ENCODE results near the gene MAP2. TPM values are rescaled to one million over a fixed set of nuclear protein-coding genes. Genes with fewer than 3 reads are reported as not detected.

The MAP2 gene
- total and polyA plus RNA-seq, 2 of the 8 experiments (the other 6 are each of a cell fraction or from before 2014, with no cell fraction given), result 5.9 to 9.4 TPM

- TF ChIP-seq, protein P1, sequence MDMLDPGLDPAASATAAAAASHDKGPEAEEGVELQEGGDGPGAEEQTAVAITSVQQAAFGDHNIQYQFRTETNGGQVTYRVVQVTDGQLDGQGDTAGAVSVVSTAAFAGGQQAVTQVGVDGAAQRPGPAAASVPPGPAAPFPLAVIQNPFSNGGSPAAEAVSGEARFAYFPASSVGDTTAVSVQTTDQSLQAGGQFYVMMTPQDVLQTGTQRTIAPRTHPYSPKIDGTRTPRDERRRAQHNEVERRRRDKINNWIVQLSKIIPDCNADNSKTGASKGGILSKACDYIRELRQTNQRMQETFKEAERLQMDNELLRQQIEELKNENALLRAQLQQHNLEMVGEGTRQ (IDR thresholded peaks at IDR 0.05; ENCODE audit: low read length), result no peak
- TF ChIP-seq SIX5 (IDR thresholded peaks at IDR 0.05; ENCODE audit: low read depth, low read length) (no peak), CBX8 (IDR thresholded peaks at IDR 0.05; ENCODE audit: borderline replicate concordance, low read depth, low read length) (no peak), CHD2 (IDR thresholded peaks at IDR 0.05; ENCODE audit: low read length) (no peak)
These were observed 112.5 kb downstream of the MAP2 start (continued) for GRCh38 chr2:209536363-209536762.

All from H1 (cell line).